Osteocyte (in vitro differentiated cells): ENCODE data around the gene SV2B. TPM values are rescaled to one million over a fixed set of nuclear protein-coding genes. Genes with fewer than 3 reads are reported as not detected.
A peak's percentile ranks its signal among the peaks of the same experiment; 100 is the strongest.

Experiments used
- DNase-seq: peaks from one replicate; pipeline ENCODE4 v3.0.0; 2021; ENCODE audit warnings: mixed read lengths; ENCODE audit not compliant: unreplicated experiment; ENCODE audit errors: extremely low spot score
- H3K27ac Mint-ChIP-seq: one replicate; pipeline ENCODE4 v1.8.0; 2021; ENCODE audit warnings: mild to moderate bottlenecking, mixed read lengths; ENCODE audit not compliant: unreplicated experiment
- H3K27me3 Mint-ChIP-seq: one replicate; pipeline ENCODE4 v1.8.0; 2021; ENCODE audit warnings: mixed read lengths; ENCODE audit not compliant: unreplicated experiment
- H3K36me3 Mint-ChIP-seq: one replicate; pipeline ENCODE4 v1.8.0; 2021; ENCODE audit warnings: mixed read lengths; ENCODE audit not compliant: unreplicated experiment
- H3K4me1 Mint-ChIP-seq: one replicate; pipeline ENCODE4 v1.8.0; 2021; ENCODE audit warnings: mixed read lengths; ENCODE audit not compliant: unreplicated experiment
- H3K4me3 Mint-ChIP-seq: one replicate; pipeline ENCODE4 v1.8.0; 2021; ENCODE audit warnings: mild to moderate bottlenecking, moderate library complexity, mixed read lengths; ENCODE audit not compliant: unreplicated experiment
- H3K9me3 Mint-ChIP-seq: one replicate; pipeline ENCODE4 v1.8.0; 2021; ENCODE audit warnings: mixed read lengths; ENCODE audit not compliant: unreplicated experiment
- total RNA-seq: library from RNA; stranded (reverse); gene quantifications from 2 replicates; pipeline ENCODE4 v1.2.1, GENCODE V29; 2021
- TF ChIP-seq, protein P1 (sequence below): fragments of 200-600 bp; sonication (generic); IDR thresholded peaks from 2 replicates; pipeline ENCODE4 v1.5.0; 2021; ENCODE audit warnings: antibody characterized with exemption, mild to moderate bottlenecking, moderate library complexity

SV2B gene
- total RNA-seq, 1 donor from 2014 or later = not detected

DNA sequence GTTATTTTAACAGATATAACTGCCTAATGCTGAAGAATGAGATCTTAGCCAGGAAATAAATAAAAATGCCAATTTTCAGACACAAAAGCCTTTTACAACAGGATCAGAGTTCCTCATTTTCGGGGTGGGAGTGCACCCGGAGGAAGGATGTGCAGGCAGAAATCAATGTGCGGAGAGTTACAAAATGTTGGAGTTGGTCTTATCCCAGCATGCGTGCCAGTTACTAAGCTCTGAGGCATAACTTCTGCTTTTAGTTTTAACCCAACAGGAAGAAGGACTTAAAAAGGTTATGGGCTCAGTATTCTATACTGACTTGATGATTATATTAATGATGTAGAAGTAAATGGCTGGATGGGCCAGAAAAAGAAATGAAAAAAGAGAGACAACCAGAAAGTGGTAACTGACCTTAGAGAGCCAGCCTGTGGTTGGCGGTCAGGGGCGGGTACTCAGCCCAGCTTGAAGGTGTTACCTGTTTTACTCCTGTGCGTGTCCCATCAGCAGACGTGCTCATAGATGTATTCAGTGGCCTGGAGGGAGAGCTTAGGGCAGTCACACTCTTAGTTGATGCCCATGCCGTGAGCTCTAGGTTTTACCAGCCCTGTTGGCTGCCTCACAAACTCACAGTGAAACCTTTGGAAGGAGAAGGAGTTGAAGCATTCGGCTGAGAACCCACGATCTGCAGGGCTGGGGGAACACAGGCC is 164.7 kb downstream of the SV2B start:
- Mint-ChIP-seq H3K27ac (no peak overlapping the region), H3K27me3 (peaks cover 16% of the 10 kb centered on the region), H3K9me3 (no peaks in the 10 kb centered on the region), H3K36me3 (no peaks in the 10 kb centered on the region), H3K4me1 (no peaks in the 10 kb centered on the region), H3K4me3 (no peak overlapping the region)
- TF ChIP-seq, protein P1, sequence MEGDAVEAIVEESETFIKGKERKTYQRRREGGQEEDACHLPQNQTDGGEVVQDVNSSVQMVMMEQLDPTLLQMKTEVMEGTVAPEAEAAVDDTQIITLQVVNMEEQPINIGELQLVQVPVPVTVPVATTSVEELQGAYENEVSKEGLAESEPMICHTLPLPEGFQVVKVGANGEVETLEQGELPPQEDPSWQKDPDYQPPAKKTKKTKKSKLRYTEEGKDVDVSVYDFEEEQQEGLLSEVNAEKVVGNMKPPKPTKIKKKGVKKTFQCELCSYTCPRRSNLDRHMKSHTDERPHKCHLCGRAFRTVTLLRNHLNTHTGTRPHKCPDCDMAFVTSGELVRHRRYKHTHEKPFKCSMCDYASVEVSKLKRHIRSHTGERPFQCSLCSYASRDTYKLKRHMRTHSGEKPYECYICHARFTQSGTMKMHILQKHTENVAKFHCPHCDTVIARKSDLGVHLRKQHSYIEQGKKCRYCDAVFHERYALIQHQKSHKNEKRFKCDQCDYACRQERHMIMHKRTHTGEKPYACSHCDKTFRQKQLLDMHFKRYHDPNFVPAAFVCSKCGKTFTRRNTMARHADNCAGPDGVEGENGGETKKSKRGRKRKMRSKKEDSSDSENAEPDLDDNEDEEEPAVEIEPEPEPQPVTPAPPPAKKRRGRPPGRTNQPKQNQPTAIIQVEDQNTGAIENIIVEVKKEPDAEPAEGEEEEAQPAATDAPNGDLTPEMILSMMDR = no peak
- DNase-seq = no peak

DNA sequence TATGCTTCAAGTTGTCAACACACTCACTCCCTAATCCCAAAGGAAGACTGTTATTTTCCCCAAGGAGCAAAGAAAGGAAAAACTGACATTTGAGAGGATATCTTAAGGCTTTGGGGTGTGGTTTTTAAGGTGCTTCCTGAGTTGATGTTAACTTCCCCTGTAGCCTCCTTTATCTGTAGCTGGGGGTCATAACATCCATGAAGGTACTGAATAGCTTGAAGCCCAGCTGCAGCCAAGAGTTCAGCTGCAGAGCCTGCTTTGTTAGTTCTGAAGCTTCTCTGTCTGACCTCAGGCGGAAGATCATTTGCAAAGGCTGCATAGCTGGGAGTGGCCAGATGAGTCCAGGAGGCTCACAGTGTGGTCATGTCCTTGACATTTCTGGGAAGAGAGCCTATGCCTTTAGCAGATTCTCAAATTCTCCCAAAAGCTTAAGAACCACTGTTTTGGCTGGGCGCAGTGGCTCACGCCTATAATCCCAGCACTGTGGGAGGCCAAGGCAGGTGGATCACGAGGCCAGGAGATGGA is 165.4 kb downstream of the SV2B start:
- no peaks in the 10 kb centered on the region for H3K36me3 Mint-ChIP-seq
- no peaks in the 10 kb centered on the region for H3K9me3 Mint-ChIP-seq
- H3K4me1 Mint-ChIP-seq = no peaks in the 10 kb centered on the region
- no peak for DNase-seq
- H3K4me3 Mint-ChIP-seq = no peak overlapping the region
- H3K27ac Mint-ChIP-seq = no peak overlapping the region
- TF ChIP-seq, protein P1 = no peak
- H3K27me3 Mint-ChIP-seq = peaks cover 20% of the 10 kb centered on the region

DNA sequence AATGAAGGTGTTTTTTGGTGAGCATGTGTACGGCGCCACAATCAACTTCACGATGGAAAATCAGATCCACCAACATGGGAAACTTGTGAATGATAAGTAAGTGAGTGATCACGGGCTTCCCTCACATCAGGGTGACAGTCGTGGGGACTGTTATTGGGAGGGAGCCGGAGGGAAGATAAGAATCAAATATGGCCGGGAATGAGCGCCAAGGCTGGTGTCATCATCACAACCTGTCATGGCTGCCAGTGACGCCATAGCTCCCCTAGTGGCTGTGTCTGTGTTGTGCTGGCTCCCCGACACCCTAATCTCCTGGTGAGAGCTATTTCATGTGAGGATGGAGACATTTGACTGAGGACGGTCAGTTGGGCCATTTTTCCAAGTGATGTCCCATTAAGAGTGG is 168.5 kb downstream of the SV2B start:
- no peak overlapping the region for H3K27ac Mint-ChIP-seq
- DNase-seq = no peak
- TF ChIP-seq, protein P1 = no peak
- no peaks in the 10 kb centered on the region for H3K4me1 Mint-ChIP-seq
- no peaks in the 10 kb centered on the region for H3K36me3 Mint-ChIP-seq
- no peak overlapping the region for H3K4me3 Mint-ChIP-seq
- no peaks in the 10 kb centered on the region for H3K9me3 Mint-ChIP-seq
- H3K27me3 Mint-ChIP-seq = peaks cover 25% of the 10 kb centered on the region

DNA sequence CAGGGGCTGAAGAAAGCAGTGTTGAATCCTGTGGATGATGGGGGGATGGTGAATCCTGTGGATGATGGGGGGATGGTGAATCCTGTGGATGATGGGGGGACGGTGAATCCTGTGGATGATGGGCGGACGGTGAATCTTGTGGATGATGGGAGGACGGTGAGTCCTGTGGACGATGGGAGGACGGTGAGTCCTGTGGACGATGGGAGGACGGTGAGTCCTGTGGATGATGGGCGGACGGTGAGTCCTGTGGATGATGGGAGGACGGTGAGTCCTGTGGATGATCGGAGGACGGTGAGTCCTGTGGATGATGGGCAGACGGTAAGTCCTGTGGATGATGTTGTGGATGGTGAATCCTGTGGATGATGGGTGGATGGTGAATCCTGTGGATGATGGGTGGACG is 170.7 kb downstream of the SV2B start:
- Mint-ChIP-seq H3K4me1 (no peaks in the 10 kb centered on the region), H3K27me3 (peaks cover 22% of the 10 kb centered on the region), H3K4me3 (no peak overlapping the region), H3K36me3 (no peaks in the 10 kb centered on the region), H3K27ac (no peak overlapping the region), H3K9me3 (no peaks in the 10 kb centered on the region)
- TF ChIP-seq, protein P1 = no peak
- no peak for DNase-seq

DNA sequence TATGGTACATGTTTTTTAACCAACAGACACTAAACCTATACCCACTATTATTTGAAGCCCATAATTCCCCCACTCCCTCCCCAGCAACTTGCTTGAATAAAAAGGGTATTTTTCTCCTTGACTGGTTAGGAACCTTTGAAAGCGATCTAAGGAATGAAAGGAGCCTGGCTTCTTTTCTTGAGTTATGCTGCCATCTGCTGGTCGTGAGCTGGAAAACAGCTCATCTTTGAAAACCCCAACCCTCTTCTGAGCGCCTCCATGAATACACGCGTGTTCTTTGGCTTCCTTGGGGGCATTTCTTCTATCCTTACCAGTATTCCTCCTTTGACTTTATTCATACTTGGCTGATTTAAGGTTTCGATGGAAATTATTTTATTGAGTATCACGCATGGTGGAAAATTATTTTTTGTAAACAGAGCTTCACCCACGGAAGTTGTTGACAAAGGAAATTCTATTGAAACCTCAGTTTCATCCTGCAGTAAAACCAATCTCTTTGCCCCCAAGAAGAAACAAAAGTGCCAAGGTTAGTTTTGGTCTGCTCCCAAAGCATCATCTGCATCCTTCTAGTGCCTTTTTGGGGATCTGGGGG is 171.6 kb downstream of the SV2B start:
- peaks cover 17% of the 10 kb centered on the region for H3K27me3 Mint-ChIP-seq
- H3K9me3 Mint-ChIP-seq = peaks cover 6% of the 10 kb centered on the region
- H3K4me3 Mint-ChIP-seq = no peak overlapping the region
- TF ChIP-seq, protein P1 = peak; percentile 85
- H3K4me1 Mint-ChIP-seq = no peaks in the 10 kb centered on the region
- no peaks in the 10 kb centered on the region for H3K36me3 Mint-ChIP-seq
- no peak overlapping the region for H3K27ac Mint-ChIP-seq
- DNase-seq = peak; percentile 81
